HepG2 (cell line): ENCODE data around the gene SEMA3F. TPM values are rescaled to one million over a fixed set of nuclear protein-coding genes. Genes with fewer than 3 reads are reported as not detected.

Experiments used
- AGO2 ChIP-seq: fragments of 200-400 bp; formaldehyde crosslinking; optimal IDR thresholded peaks from 2 replicates; pipeline ENCODE3; 2017; ENCODE audit warnings: mild to moderate bottlenecking, low read depth, low read length, moderate library complexity
- ATF7 ChIP-seq, 2 experiments: fragments of 450-650 bp in 1 of 2; sonication (generic) in 1 of 2; formaldehyde crosslinking in 1 of 2; IDR thresholded peaks; 2 replicates each; pipeline versions ENCODE4 v1.4.0 to v1.6.1; 2016 to 2020; ENCODE audit warnings: antibody characterized with exemption in 1 of 2, mild to moderate bottlenecking in 1 of 2, missing genetic modification reagents in 1 of 2
- CCDC6 ChIP-seq: sonication (generic); formaldehyde crosslinking; IDR thresholded peaks from 2 replicates; pipeline ENCODE4 v1.8.1; 2022; ENCODE audit warnings: mild to moderate bottlenecking, missing genetic modification reagents, moderate library complexity
- CENPX ChIP-seq: sonication (generic); formaldehyde crosslinking; IDR thresholded peaks from 2 replicates; pipeline ENCODE4 v1.9.0; 2021; ENCODE audit warnings: mild to moderate bottlenecking, missing genetic modification reagents, moderate library complexity
- CTCF ChIP-seq: sonication (generic); formaldehyde crosslinking; IDR thresholded peaks from 2 replicates; pipeline ENCODE4 v1.5.0; 2020; ENCODE audit warnings: mild to moderate bottlenecking, missing genetic modification reagents, moderate library complexity
- HMG20A ChIP-seq: IDR thresholded peaks from 2 replicates; pipeline ENCODE4 v1.6.1; 2016; ENCODE audit warnings: borderline replicate concordance
- POGZ ChIP-seq: sonication (generic); formaldehyde crosslinking; IDR thresholded peaks from 2 replicates; pipeline ENCODE4 v1.4.0; 2020; ENCODE audit warnings: mild to moderate bottlenecking, missing genetic modification reagents
- RFX5 ChIP-seq: IDR thresholded peaks from 2 replicates; pipeline ENCODE4 v1.6.1; 2011; ENCODE audit warnings: low read depth, low read length, improper control_type of control experiment
- SIN3A ChIP-seq: IDR thresholded peaks from 2 replicates; pipeline ENCODE4 v1.6.1; 2011; ENCODE audit warnings: low read depth, mild to moderate bottlenecking, control low read depth, low read length, borderline replicate concordance
- SP1 ChIP-seq, 2 experiments: fragments of 450-650 bp in 1 of 2; sonication (generic) in 1 of 2; formaldehyde crosslinking in 1 of 2; IDR thresholded peaks; 2 replicates each; pipeline versions ENCODE4 v1.4.0 to v1.6.1; 2016 to 2020; ENCODE audit warnings: missing genetic modification reagents in 1 of 2
- TFAP4 ChIP-seq: sonication (generic); IDR thresholded peaks from 2 replicates; pipeline ENCODE4 v1.6.1; 2016; ENCODE audit warnings: low read depth, borderline replicate concordance
- TFE3 ChIP-seq: IDR thresholded peaks from 2 replicates; pipeline ENCODE4 v1.6.1; 2016
- TOPORS ChIP-seq: sonication (generic); formaldehyde crosslinking; IDR thresholded peaks from 2 replicates; pipeline ENCODE4 v1.8.0; 2023; ENCODE audit warnings: mild to moderate bottlenecking, missing genetic modification reagents
- ZBTB21 ChIP-seq: sonication (generic); formaldehyde crosslinking; IDR thresholded peaks from 2 replicates; pipeline ENCODE4 v1.4.0; 2020; ENCODE audit warnings: missing genetic modification reagents
- ZNF260 ChIP-seq: sonication (generic); formaldehyde crosslinking; IDR thresholded peaks from 2 replicates; pipeline ENCODE4 v1.4.0; 2020; ENCODE audit warnings: missing genetic modification reagents, low read depth, mild to moderate bottlenecking, borderline replicate concordance
- ZNF580 ChIP-seq: IDR thresholded peaks from 2 replicates; pipeline ENCODE4 v1.6.1; 2016; ENCODE audit warnings: low read depth, borderline replicate concordance
- ZNF710 ChIP-seq: sonication (generic); formaldehyde crosslinking; IDR thresholded peaks from 2 replicates; pipeline ENCODE4 v1.5.0; 2020; ENCODE audit warnings: mild to moderate bottlenecking, missing genetic modification reagents, borderline replicate concordance
- ZNF777 ChIP-seq: sonication (generic); formaldehyde crosslinking; IDR thresholded peaks from 2 replicates; pipeline ENCODE4 v1.4.0; 2020; ENCODE audit warnings: missing genetic modification reagents
- ZXDC ChIP-seq: sonication (generic); formaldehyde crosslinking; IDR thresholded peaks from 2 replicates; pipeline ENCODE4 v1.5.0; 2020; ENCODE audit warnings: mild to moderate bottlenecking, missing genetic modification reagents
- polyA plus RNA-seq, 8 experiments: library from polyadenylated mRNA; depleted of rRNA in 3 of 8; stranded (reverse) in 7 of 8; unstranded in 1 of 8; fragments of >200 nt; fragmentation: Illumina TruSeq in 4 of 8; extraction: Trizol in 4 of 8; gene quantifications; 2 replicates each; pipeline versions ENCODE4 v1.2.1 to v1.2.3, GENCODE V29; 2011 to 2016; ENCODE audit warnings: low read depth in 4 of 8, missing spikeins in 1 of 8, mixed read lengths in 1 of 8; ENCODE audit not compliant: insufficient read depth in 1 of 8
- total RNA-seq, 5 experiments: library from RNA; depleted of rRNA; stranded (reverse); fragments of >200 nt; fragmentation: Illumina TruSeq; extraction: Trizol; gene quantifications; 2 replicates each; pipeline ENCODE4 v1.2.3, GENCODE V29; 2016; ENCODE audit warnings: low read depth in 1 of 5

SEMA3F gene
- total and polyA plus RNA-seq, 2 of the 13 experiments (the other 11 are each of a cell fraction or from before 2014, with no cell fraction given) = 7.6 to 17.2 TPM

GRCh38 chr3:50201573-50202315 is 46.6 kb downstream of the SEMA3F start (continued):
- peak; percentile 65; the same call in 1 of the 2 replicates for TF ChIP-seq ZNF580
- no peak for TF ChIP-seq ZXDC
- peak; percentile 8; the same call in 1 of the 2 replicates for TF ChIP-seq ZNF710 (CRISPR knock-in tag)
- peak; percentile 39; the same call in 1 of the 2 replicates for TF ChIP-seq RFX5
- no peak for TF ChIP-seq SP1 (IDR thresholded peaks at IDR 0.05)
- TF ChIP-seq SP1 (CRISPR knock-in tag; IDR thresholded peaks at IDR 0.05) = peak; percentile 67; the same call in 1 of the 2 replicates
- 0 out of 2 replicates have a peak, but pooled peaks have one; percentile 33 for TF ChIP-seq ZNF260 (CRISPR knock-in tag)
- peak; percentile 86 for TF ChIP-seq TFE3 (CRISPR knock-in tag)
- TF ChIP-seq AGO2 = no peak
- TF ChIP-seq SIN3A = 0 out of 2 replicates have a peak, but pooled peaks have one; percentile 20
- no peak for TF ChIP-seq CENPX
- peak; percentile 52 for TF ChIP-seq CTCF
- no peak for TF ChIP-seq ZNF777 (CRISPR knock-in tag)
- TF ChIP-seq ATF7 (IDR thresholded peaks at IDR 0.05) = peak; percentile 40; the same call in 1 of the 2 replicates
- TF ChIP-seq ATF7 (CRISPR knock-in tag; IDR thresholded peaks at IDR 0.05) = peak; percentile 50; the same call in 1 of the 2 replicates
- no peak for TF ChIP-seq TFAP4
- TF ChIP-seq POGZ = no peak
- TF ChIP-seq TOPORS = no peak
- TF ChIP-seq CCDC6 (CRISPR knock-in tag) = no peak
- peak; percentile 10; the same call in 1 of the 2 replicates for TF ChIP-seq HMG20A (CRISPR knock-in tag)
- no peak for TF ChIP-seq ZBTB21 (CRISPR knock-in tag)
